ENCODE data around the gene RAD18.
A peak's percentile ranks its signal among the peaks of the same experiment; 100 is the strongest.

Gene RAD18

GRCh38 chr3:8985411-8985831, 22.1 kb upstream of the RAD18 start:
- no peak for DNase-seq

- no peak for DNase-seq
These were observed 21.3 kb upstream of the RAD18 start for GRCh38 chr3:8984526-8984925.

GRCh38 chr3:8984081-8984480, 20.8 kb upstream of the RAD18 start:
- no peak for DNase-seq

GRCh38 chr3:8983591-8983990, 20.3 kb upstream of the RAD18 start:
- DNase-seq: no peak

DNA sequence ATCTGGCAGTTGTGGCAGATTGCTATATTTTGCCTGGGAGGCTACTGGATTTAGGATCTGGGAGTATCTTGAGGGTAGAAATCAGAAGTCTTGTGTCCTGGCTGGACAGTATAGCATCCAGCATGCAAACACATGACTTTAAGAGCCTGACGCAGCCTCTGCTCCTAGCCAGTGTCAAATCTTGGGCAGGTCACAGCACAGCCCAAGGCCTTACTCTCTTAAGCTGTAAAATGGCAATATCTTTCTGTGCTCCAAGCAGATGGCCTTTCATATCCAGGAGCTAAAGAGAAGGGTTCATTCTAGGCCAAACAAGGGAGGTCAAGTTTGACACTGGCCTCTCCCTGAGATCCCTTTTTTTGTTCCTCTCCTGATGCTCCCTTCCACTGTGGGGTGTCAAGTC, 19.8 kb upstream of the RAD18 start:
- no peak for DNase-seq

DNA sequence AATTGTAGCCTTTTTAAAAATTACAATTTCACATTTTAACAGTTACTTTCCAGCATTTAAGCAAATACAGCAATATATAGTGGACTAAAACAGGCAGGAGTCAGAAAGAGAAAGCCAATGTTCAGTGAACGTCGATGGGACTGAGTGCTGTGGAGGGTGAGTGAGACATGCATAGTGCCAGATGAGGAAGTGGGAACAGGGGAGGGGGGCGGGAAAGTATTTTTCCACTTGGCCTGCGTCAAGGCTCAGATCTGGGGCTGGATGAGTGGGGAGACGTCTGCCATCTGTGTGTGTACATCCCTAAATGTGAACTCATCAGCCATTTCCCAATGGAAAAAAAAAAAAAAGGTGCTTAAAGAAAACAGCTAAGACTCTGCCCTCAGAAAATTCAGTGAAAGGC, 19.2 kb upstream of the RAD18 start:
- DNase-seq: peak; percentile 35 to 45

DNA sequence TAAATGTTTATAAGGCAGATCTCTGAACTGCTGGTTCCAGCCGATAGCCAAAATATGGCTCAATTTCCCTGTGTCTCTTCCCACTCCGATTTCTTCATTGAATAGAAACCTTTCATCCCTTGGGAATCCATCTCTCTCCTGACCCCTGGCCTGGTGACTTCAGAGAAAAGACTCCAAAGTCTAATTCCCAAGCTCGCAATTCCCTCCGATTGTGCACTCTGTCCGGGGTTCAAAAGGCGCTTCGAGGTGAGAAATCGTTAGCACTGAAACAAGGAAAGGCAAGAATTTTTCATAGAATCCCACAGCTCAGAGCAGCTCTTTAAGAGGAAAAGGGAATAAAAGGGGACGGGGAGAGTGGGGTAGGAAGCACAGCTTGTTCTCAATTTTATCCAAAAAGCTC, 18.4 kb upstream of the RAD18 start:
- no peak for DNase-seq

DNA sequence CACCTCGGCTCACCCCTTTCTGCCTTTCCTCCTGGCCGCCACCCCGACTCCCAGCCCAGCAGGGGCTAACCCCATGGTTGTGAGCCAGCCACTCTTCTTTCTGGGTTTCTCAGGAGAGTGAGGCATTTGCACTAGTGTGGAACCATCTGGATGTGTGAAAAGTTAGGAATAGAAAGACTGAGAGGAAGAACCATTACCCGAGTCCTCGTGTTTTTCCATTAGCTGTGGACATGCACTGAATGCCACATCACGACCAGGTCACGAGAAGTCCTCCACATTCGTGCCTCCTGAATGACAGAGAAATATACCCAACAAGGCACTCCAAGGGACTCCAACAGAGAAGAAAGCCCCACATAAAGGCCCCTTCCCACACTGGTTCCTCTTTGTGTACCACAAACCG, 18.0 kb upstream of the RAD18 start:
- no peak for DNase-seq

GRCh38 chr3:8980756-8981257, 17.5 kb upstream of the RAD18 start:
- DNase-seq: no peak

DNA sequence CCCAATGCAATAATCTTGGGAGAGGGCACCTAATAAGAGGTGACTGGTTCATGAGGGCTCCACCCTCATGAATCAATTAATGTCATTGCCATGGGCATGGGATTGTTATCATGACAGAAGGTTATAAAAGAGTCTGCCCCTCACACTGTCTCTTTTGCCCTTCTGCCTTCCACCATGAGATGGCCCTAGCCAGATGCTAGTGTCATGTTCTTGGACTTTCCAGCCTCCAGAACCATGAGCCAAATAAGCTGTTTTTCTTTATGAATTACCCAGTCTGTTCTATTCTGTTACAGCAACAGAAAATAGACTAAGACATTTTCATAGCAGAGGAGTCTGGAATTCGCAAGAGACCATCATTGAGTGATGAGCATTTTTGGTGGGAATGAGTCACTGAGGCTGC, 16.0 kb upstream of the RAD18 start:
- DNase-seq: no peak

GRCh38 chr3:8978551-8978950, 15.3 kb upstream of the RAD18 start:
- DNase-seq: no peak

GRCh38 chr3:8976540-8977182, 13.4 kb upstream of the RAD18 start:
- no peak for DNase-seq

DNA sequence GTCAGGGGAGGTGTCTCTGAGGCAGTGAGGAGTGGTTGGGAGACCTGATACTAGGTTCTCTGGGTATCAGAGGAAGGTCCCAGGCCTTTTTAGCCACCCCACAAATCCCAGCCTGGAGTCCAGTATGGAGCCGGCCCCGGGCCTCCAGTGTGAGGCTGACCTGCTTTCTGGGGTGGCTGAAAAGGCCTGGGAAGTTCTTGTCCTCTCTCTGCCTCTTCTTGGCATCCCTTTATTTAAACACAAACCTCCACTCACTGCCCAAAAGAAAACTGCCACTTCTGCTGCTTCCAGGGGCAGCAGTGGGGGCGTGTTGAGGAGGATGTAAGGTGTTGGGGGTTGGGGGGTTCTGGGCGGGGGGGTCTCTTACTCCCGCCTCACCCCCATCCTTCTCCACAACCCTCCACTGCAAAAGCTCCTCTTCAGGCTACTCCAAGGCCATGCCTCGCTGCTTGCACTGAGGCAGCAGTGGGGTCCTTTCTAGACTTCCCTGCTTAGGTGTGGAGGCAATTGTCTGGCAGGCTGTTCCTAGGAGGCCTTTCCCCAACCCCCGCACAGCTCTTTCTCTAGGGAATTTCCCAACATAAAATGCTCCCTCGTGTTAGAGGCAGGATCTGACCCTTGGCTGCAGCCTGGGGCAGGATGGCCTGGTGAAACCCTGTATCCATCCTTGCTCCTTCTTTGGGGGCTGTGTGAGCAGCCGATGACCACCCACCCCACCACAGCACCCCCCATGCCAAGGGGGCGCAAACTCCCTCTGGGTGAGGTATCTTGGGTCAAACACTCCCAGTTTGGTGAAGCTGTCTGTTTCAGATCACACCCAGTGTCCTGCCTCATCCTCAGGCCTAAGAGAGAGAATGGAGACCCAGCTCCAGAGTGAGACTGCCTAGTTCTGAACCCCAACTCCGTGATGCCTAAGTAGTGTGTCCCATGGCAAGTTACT, 12.1 kb upstream of the RAD18 start:
- DNase-seq: no peak

DNA sequence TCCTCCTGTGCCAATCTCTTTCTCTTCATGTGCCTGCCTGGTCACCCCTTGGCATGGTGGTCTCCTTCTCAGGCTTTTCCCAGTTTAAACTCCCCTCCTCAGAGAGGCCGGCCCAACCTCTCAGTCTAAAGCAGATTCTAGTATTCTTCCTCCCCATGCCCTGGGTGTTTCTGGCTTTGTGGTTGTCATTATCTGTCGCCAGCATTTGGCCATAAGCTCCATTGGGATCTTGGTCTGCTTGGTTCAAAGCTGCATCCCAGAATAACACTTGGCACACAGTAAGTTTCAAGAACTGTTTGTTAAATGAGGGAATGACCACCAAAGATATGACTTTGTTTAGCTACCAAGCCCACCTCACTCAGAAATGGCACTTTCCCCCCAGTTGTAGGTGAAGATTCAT, 11.2 kb upstream of the RAD18 start:
- DNase-seq: no peak

- DNase-seq: no peak
These were observed 9.4 kb upstream of the RAD18 start for GRCh38 chr3:8972639-8973038.

GRCh38 chr3:8970971-8971589, 7.8 kb upstream of the RAD18 start:
- peak; percentile 68 to 74 for DNase-seq

DNA sequence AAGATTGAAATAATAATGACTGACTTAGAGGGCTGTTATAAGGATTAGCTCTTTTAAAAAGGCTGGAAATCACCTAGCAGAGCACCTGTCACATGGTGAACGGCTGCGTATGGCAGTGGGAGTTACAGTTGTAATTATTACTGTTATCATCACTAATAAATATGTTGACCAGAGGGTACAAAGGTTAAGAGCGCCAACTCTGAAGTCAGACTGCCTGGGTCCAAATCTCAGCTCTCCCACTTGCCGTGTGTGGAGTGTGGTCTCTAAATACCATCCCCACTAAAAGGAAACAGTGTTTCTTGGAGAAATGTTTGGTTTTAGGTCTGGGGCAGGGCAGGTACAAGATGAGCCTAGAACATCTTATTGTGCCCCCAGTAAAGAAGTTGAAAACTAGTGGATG, 6.0 kb upstream of the RAD18 start:
- no peak for DNase-seq

- DNase-seq: no peak
These were observed 5.2 kb upstream of the RAD18 start for GRCh38 chr3:8968375-8968882.

DNA sequence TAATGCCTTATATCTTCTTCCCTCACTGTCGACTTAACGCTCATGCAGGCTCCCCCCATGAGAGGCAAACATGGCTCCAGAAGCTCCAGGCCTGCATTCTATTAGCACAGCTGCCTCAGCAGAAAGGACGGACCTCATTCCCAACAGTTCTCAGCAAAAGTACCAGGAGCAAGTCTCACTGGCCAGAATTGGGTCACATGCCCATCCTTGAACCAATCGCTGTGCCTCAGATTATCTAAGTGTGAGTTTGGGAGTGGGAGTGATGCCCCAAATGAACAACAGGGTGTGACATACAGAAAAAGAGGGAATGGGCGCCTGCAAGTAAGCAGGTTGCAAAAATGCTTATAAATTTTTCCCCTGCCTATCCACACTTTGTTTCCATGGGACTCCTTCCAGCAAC, 4.3 kb upstream of the RAD18 start:
- no peak for DNase-seq

DNA sequence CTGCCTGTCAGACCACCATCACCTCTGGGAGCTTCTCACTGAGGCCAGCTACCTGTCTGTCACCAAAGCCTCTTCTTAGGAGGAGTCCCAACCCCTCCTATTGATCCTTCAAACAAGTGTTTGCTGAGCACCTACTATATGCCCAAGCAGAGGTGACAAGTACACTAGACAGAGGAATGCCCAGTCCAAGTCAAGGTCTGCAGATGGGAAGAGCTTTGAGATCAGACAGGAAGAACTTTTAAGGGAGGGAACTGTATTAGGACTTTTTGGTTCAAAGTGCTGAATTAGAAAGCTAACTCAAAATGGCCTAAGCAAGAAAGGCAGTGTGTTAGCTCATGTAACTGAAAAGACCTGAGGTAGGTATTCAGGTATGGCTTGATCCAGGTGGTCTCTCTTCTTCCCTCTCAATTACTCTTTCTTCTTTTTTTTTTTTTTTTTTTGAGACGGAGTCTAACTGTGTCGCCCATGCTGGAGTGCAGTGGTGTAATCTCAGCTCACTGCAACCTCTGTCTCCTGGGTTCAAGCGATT, 3.6 kb upstream of the RAD18 start:
- DNase-seq: no peak

DNA sequence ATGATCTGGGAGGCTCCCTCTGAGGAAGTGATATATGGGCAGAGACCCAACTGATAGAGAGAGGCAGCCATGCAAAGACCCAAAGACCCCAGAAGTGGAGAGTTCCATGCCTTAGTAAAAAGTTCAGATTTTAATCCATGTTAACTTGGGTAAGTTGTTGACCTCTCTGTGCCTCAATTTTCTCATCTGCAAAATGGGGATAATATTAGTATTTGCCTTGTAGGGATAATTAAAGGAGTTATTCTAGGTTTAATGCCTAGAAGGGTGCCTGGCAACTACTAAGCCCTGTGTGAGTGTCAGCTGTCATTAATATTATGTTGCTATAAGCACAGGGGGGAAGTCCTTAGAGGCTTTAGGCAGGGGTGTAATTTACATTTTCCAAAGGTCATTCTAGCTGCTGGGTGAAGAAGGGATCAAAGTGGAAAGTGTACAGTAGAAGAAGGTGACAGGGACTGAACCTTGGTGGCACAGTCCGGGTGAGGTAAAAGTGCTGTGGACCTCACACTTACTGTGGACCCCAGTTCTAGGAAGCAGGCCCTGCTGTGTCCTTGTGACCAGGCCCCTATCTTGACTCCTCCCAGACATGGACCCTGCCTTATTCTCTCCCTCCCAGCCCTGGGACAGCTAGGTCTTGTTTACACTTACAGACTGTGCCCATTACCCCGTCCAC, 3.0 kb upstream of the RAD18 start:
- DNase-seq: no peak
